ENCODE measurements around the gene ICA1.
"Not testable (repeated sequence)": the region's sequence is repeated elsewhere in the genome, so short reads cannot be mapped to it uniquely, and the experiment has no call there.

ICA1 gene

GRCh38 chr7:8254215-8254614 is 7.8 kb downstream of the ICA1 start:
- Histone ChIP-seq H3K27ac (peak overlapping the region; percentile 83), H3K9me3 (no peaks in the 10 kb centered on the region), H3K27me3 (no peaks in the 10 kb centered on the region), H3K4me1 (ENCODE audit: control insufficient read depth in 1 of 2, insufficient read depth in 1 of 2, low read depth in 1 of 2, low read length in 1 of 2) (peaks cover 30 to 32% of the 10 kb centered on the region in 2 experiments), H3K36me3 (no peaks in the 10 kb centered on the region), H3K4me3 (ENCODE audit: low read depth in 1 of 2, low read length in 1 of 2) (peak overlapping the region in 1 of 2 experiments; percentile 17)
- TF ChIP-seq, protein P1, sequence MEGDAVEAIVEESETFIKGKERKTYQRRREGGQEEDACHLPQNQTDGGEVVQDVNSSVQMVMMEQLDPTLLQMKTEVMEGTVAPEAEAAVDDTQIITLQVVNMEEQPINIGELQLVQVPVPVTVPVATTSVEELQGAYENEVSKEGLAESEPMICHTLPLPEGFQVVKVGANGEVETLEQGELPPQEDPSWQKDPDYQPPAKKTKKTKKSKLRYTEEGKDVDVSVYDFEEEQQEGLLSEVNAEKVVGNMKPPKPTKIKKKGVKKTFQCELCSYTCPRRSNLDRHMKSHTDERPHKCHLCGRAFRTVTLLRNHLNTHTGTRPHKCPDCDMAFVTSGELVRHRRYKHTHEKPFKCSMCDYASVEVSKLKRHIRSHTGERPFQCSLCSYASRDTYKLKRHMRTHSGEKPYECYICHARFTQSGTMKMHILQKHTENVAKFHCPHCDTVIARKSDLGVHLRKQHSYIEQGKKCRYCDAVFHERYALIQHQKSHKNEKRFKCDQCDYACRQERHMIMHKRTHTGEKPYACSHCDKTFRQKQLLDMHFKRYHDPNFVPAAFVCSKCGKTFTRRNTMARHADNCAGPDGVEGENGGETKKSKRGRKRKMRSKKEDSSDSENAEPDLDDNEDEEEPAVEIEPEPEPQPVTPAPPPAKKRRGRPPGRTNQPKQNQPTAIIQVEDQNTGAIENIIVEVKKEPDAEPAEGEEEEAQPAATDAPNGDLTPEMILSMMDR (IDR thresholded peaks at IDR 0.05) = no peak

GRCh38 chr7:8251195-8251594 is 10.8 kb downstream of the ICA1 start:
- Histone ChIP-seq H3K36me3 (no peaks in the 10 kb centered on the region), H3K4me3 (ENCODE audit: low read depth in 1 of 2, low read length in 1 of 2) (no peak overlapping the region), H3K9me3 (no peaks in the 10 kb centered on the region), H3K27me3 (no peaks in the 10 kb centered on the region), H3K4me1 (ENCODE audit: control insufficient read depth in 1 of 2, insufficient read depth in 1 of 2, low read depth in 1 of 2, low read length in 1 of 2) (peaks cover 54 to 55% of the 10 kb centered on the region in 2 experiments), H3K27ac (peak overlapping the region; percentile 73)
- TF ChIP-seq, protein P1 (IDR thresholded peaks at IDR 0.05) = no peak

- Histone ChIP-seq H3K4me1 (ENCODE audit: control insufficient read depth in 1 of 2, insufficient read depth in 1 of 2, low read depth in 1 of 2, low read length in 1 of 2) (peaks cover 60 to 61% of the 10 kb centered on the region in 2 experiments), H3K36me3 (no peaks in the 10 kb centered on the region), H3K27ac (peak overlapping the region; percentile 73), H3K9me3 (no peaks in the 10 kb centered on the region), H3K4me3 (ENCODE audit: low read depth in 1 of 2, low read length in 1 of 2) (no peak overlapping the region), H3K27me3 (no peaks in the 10 kb centered on the region)
- TF ChIP-seq, protein P1 (IDR thresholded peaks at IDR 0.05) = no peak
Observed at GRCh38 chr7:8250547-8250946, 11.4 kb downstream of the ICA1 start.

DNA sequence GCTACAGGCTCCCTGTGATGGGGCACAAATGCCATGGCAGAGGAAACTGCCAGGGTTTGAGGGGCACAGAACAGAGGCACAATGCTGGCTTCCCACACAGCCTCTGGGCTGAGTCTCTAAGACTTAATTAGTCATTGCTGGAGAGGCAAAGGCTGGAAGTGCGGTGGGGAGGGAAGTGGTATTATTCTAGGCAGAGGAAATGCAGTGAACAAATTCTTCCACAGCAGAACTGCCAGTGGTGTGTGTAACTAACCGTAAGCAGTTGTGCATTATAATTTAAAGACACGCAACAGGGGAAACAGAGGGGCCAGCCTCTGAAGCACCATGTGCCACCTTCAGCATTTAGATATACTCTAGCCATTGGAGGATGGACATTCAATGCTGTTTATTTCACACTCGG is 12.8 kb downstream of the ICA1 start:
- H3K27ac ChIP-seq = peak overlapping the region; percentile 73
- H3K4me1 ChIP-seq (ENCODE audit: control insufficient read depth in 1 of 2, insufficient read depth in 1 of 2, low read depth in 1 of 2, low read length in 1 of 2) = peaks cover 52 to 57% of the 10 kb centered on the region in 2 experiments
- no peaks in the 10 kb centered on the region for H3K9me3 ChIP-seq
- TF ChIP-seq, protein P1 (IDR thresholded peaks at IDR 0.05) = no peak
- no peaks in the 10 kb centered on the region for H3K36me3 ChIP-seq
- H3K4me3 ChIP-seq (ENCODE audit: low read depth in 1 of 2, low read length in 1 of 2) = no peak overlapping the region
- no peaks in the 10 kb centered on the region for H3K27me3 ChIP-seq

DNA sequence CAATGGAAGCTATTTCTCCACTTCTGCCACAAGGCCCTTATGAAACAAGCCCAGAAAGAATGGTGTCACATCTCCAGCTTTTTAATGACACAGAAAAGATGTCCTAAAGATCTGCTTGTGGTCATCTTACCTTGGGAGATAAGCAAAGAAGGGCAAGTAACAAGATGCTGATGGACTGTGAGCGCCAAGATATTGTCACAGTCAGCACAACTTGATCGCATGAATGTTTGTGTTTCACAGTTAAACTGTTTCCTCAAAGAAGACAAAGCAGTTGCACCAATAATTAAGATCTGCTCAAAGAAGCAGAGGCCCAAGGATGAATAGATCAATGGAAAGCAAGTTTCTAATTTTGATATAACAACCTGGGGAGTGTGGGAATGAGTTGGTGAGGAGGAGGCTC is 15.9 kb downstream of the ICA1 start:
- TF ChIP-seq, protein P1 (IDR thresholded peaks at IDR 0.05) = no peak
- H3K4me1 ChIP-seq (ENCODE audit: control insufficient read depth in 1 of 2, insufficient read depth in 1 of 2, low read depth in 1 of 2, low read length in 1 of 2) = peaks cover 46 to 54% of the 10 kb centered on the region in 2 experiments
- H3K4me3 ChIP-seq (ENCODE audit: low read depth in 1 of 2, low read length in 1 of 2) = peak overlapping the region in 1 of 2 experiments; percentile 13
- H3K9me3 ChIP-seq = no peaks in the 10 kb centered on the region
- no peaks in the 10 kb centered on the region for H3K27me3 ChIP-seq
- H3K36me3 ChIP-seq = no peaks in the 10 kb centered on the region
- peak overlapping the region; percentile 82 for H3K27ac ChIP-seq

- not testable (repeated sequence) for H3K9me3 ChIP-seq; H3K27me3 ChIP-seq; H3K27ac ChIP-seq; H3K4me3 ChIP-seq (ENCODE audit: low read depth in 1 of 2, low read length in 1 of 2); H3K36me3 ChIP-seq
- H3K4me1 ChIP-seq (ENCODE audit: control insufficient read depth in 1 of 2, insufficient read depth in 1 of 2, low read depth in 1 of 2, low read length in 1 of 2) = peaks cover 41 to 45% of the 10 kb centered on the region in 2 experiments
Observed at GRCh38 chr7:8245032-8245431, 16.9 kb downstream of the ICA1 start.

DNA sequence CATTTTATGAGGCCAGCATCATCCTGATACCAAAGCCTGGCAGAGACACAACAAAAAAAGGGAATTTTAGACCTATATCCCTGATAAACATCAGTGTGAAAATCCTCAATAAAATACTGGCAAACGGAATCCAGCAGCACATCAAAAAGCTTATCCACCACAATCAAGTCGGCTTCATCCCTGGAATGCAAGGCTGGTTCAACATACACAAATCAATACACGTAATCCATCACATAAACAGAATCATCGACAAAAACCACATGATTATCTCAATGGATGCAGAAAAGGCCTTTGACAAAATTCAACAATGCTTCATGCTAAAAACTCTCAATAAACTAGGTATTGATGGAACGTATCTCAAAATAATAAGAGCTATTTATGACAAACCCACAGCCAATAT is 18.9 kb downstream of the ICA1 start:
- peaks cover 26 to 30% of the 10 kb centered on the region in 2 experiments for H3K4me1 ChIP-seq (ENCODE audit: control insufficient read depth in 1 of 2, insufficient read depth in 1 of 2, low read depth in 1 of 2, low read length in 1 of 2)
- not testable (repeated sequence) for H3K9me3 ChIP-seq; H3K4me3 ChIP-seq (ENCODE audit: low read depth in 1 of 2, low read length in 1 of 2); H3K27me3 ChIP-seq; H3K27ac ChIP-seq; H3K36me3 ChIP-seq

GRCh38 chr7:8239702-8240362 is 22.1 kb downstream of the ICA1 start:
- not testable (repeated sequence) for H3K27me3 ChIP-seq; H3K9me3 ChIP-seq; H3K4me3 ChIP-seq (ENCODE audit: low read depth in 1 of 2, low read length in 1 of 2); H3K36me3 ChIP-seq; H3K27ac ChIP-seq; H3K4me1 ChIP-seq (ENCODE audit: control insufficient read depth in 1 of 2, insufficient read depth in 1 of 2, low read depth in 1 of 2, low read length in 1 of 2)

Measured in neutrophil (primary cell).